GM18517 (cell line): ENCODE data around the gene WASL.
"Not testable (repeated sequence)": the region's sequence is repeated elsewhere in the genome, so short reads cannot be mapped to it uniquely, and the experiment has no call there.

Experiments
- ATAC-seq: cut with Tn5 transposase; IDR thresholded peaks from one replicate; pipeline ENCODE4 v1.9.1; 2021; ENCODE audit warnings: mild to moderate bottlenecking, moderate library complexity; ENCODE audit not compliant: unreplicated experiment

WASL gene

DNA sequence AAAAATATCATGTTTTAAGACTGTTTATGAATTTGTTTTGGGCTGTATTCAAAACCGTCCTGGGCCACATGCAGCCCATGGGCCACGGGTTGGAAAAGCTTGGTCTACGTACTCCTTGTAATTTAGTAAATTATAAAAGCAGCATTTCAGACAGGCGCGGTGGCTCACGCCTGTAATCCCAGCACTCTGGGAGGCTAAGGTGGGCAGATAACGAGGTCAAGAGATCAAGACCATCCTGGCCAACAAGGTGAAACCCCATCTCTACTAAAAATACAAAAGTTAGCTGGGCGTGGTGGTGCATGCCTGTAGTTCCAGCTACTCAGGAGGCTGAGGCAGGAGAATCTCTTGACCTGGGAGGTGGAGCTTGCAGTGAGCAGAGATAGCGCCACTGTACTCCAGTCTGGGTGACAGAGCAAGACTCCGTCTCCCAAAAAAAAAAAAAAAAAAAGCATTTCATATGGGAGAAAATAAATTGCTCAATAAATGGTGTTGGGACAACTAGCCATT is 11.6 kb downstream of the WASL start:
- ATAC-seq = not testable (repeated sequence)

DNA sequence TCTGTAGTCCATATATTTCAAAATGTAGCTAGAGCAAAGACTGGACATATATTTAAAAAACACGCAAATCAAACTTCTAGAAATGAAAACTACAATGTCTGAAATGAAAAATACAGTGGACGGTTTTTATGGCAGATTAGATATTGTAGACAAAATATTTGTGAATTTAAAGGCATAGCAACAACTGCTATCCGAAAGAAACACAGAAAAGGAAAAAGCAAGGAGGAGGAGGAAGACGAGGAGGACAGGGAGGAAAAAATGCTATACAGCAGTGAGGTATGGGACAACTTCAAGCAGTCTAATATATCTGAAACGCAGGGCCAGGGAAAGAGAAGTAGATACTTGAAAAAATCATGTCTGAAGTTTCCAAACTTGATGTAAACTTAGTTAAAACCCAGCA is 13.3 kb downstream of the WASL start:
- ATAC-seq = no peak

DNA sequence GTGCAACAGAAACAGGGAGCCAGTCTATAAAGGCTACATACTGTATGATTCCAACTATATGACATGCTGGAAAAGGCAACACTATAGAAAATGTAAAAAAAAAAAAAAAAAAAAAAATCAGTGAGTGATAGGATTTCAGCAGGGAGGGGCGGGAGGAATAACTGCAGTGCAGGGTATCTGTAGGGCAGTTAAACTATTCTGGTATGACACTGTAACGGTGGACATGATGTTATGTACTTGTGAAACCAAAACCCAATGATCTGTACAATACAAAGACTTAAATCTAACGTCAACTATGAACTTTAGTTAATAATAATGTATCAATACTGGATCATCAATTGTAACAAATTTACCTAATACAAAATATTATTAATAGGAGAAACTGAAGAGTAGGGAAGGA is 14.3 kb downstream of the WASL start:
- ATAC-seq = no peak

DNA sequence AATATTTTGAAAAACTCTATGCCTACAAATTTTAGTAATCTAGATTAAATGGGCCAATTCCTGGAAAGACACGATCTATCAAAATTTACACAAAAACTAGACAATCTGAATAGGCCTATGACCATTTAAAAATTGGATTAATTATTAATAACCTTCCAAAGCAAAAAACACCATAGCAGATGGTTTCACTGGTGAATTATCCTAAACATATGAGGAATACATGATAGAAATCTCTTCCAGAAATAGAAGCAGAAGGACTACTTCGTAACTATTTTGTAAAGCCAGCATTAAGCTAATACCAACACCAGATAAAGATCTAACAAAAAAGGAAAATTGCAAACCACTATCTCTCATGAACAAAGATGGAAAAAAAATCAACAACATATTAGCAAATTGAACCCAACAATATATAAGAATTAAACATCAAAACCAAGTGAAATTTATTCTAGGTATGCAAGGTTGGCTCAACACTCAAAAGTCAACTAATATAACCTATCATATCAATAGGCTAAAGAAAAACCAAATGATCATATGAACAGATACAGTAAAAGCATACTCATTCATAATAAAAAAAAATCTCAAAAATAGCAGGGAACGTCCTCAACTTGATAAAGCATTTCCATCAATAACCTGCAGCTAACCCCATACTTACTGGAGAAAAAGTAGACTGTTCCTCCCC is 16.3 kb downstream of the WASL start:
- no peak for ATAC-seq

DNA sequence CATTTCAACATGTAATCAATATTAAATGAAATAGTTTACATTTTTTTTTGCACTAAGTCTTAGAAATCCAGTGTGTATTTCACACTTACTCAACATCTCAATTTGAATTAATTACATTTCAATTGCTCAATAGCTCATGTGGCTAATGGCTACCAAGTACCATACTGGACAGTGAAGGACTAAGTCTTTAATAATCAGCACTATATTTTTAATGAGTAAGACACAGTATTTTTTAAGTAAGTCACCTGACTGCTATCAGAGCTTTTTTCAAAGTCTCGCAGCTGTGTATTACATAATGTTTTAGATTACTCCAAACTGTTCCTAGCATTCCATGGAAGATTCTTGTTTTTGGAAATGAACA is 19.6 kb downstream of the WASL start:
- ATAC-seq = no peak

DNA sequence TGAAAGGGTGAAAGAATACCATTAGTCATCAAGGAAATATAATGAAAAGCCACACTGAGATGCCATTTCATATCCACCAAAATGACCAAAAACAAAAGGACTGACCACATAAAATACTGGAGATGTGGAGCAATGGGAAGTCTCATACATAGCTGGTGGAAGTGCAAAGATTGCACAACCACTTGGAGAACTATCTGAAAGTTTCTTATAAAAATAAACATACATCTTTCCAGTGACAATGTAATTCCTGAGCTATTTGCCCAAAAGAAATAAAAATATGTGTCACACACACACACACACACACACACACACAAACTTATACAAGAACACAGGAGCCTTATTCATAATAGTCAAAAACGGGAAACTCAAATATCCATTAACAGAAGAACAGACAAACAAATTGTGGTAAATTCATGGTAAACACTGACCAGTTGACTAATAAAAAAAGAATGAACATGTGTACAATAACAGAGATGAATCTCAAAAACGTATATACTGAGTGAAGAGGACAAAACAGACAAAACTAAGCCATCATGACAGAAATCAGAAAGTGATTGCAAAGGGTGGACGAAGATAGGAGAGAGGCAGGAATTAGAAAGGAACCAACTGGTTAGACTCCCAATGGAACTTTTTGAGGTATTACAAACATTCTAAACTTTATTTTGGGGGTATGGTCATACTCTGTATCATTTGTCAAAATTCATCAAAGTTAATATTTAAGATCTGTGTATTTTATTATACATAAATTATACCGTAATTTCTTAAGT is 21.5 kb downstream of the WASL start:
- no peak for ATAC-seq

DNA sequence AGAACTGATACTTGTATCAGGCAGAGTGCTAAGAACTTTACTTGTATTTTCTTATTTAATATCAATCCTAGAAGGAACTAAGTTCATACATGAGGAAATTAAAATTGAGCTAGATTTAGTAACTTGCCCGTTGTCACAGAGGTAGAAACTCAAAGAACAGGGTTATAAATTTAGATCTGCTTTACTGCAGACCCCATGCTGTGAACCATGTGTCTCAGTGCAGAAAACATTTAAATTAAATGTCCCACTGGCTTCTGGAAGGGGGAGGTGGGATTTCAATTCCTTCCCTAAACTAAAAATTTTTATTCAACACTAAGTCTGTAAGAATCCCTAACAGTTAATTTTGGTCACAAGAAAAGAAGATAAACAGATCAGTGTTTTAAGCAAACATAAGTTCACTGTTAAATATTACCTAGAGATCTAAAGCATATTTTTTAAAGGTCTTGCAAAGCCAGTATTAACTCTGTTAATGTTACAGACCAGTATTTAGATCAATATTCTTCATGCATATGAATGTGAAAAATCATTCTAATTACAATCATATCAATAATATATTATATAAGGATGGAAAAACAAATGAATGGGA is 23.1 kb downstream of the WASL start:
- no peak for ATAC-seq

DNA sequence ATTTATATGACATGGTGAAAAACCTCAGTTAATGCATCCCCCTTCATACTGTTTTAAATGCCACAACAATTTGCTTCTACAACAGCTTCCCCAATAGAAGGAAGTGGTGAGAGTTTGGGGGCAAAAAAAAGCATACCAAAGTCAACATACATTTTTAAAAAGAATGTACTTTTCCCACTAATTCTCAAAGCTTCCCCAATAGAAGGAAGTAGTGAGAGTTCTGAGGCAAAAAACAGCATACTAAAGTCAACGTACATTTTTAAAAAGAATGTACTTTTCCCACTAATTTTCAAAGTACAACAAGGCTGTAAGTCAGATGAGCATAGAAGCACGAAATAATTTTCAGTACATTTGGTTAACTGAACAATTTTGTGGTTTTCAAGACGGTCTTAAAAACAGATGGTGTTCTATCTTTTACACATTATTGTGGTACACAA is 24.0 kb downstream of the WASL start:
- ATAC-seq = no peak

DNA sequence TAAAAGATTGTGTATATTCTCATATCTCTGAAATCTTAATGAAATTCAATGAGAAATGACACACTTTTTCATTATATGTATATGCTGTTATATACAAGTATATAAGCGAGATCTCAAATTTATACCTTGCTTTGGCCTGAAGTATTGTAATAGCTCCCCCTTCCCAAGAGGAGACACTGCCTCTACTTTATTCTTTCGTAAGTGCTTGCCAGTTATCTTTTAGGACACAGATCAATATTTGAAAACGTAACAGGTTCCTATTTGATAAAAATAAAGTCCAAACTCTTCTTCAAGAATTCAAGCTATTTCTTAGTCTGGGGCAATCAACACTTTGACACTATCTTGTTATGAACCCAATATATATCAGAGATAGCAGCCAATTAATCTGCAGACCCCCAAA is 24.9 kb downstream of the WASL start:
- ATAC-seq = no peak

DNA sequence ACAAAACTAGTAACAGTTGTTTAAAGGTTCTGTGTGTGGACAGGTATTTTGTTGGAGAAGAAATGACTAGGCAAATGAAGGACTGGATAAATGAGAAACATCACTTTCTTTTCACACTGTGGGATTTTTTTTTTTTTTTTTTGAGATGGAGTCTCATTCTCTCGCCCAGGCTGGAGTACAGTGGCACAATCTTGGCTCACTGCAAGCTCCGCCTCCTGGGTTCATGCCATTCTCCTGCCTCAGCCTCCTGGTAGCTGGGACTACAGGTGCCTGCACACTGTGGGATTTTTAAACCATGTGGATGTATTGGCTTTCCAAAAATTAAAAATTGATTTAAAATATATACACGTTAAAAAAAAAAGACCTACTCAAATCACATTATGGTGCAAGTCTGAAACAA is 28.3 kb downstream of the WASL start:
- ATAC-seq = not testable (repeated sequence)

DNA sequence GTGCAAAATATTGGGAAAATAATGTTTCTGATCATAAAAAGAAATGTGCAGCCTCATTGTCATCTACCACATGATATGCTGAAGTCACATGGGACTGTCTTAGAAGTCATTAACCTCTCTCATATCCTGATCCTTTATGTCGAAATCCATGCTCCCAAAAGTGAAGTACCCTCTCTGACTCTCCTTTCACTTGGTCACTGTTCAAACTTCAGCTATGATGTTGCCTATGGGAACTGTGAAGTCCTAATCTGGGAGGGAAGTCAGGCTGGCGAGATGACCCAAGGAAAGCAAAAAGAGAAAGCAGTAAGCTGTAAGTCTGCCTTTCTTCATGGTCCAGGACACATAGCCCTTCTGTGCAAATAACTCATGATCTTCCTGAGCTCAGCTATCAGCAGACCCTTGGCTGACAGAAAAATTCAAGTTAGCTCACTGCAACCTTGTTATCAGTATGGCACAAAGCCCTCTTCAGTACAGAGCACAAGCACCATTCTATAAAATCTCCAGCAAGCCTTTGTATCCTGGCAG is 29.5 kb downstream of the WASL start:
- ATAC-seq = no peak

DNA sequence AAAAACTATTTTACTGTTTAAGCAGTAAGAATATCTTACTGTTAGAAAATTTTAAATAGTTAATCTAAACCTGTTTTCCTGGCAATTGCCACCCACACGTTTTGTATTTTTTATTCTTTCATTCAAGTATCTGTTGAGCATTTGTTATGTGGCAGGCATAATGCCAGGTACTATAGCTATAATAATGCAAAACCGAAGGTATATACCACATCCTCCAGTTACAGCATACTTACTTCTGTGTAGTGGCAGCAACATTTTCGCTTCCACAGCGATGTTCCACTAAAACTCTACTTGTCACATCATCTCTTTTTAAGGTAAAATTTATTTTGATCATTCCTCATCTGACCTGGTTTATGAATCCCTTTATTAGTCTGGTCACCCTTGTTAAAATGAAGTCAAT is 30.0 kb downstream of the WASL start:
- no peak for ATAC-seq

DNA sequence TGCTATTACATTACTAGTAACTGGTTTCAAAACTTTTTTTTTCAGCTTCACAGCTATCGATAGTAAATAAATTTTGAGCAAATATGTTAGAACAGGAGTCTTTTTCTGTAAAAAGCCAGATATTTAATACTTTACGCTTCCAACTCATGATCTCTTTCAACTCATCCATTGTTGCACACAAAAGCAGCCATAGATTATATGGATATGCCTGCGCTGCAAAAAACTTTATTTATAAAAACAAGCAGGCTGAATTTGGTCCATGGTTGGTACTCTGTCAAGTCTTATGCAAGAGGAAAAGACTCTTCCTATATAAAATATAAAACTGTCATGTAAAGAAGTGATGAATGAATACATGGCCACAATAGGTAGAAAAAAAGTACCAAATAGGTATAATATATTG is 31.1 kb downstream of the WASL start:
- no peak for ATAC-seq

DNA sequence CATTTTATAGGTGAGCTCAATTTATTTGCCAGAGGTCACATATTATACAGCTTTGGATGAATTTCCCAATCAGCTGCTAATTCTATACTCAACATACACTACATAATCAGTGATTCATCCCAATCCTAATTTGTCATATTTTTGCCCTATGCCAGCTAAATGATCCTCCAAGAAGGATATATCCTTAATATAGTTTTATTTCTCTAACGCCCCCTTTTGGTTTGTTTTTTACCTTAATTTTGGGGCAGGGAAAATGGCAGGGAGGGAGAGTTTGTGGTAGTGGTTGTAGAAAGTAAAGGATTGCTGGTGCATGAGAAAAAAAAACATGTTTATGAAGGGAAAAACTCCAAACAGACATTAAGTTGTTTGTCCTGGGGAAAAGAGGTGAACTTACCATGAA is 31.9 kb downstream of the WASL start:
- no peak for ATAC-seq

DNA sequence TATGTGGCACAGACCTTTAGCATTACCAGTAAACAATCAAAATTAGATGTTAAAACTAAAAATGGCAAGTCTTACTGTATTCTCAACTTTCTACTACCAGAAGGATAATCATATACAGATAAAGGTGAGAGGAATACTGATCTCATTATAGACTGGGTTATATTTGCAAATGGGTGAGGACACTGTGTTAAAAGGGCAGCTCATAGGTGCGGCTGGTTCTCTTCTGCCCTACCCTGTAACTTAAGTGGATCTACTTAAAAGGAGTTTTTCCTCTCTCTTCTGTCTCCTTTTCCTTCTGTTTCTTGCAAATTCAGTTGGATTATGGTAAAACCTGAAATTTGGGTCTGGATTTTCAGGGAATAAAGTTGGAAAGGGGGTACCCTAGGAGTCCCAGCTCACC is 33.0 kb downstream of the WASL start:
- no peak for ATAC-seq

DNA sequence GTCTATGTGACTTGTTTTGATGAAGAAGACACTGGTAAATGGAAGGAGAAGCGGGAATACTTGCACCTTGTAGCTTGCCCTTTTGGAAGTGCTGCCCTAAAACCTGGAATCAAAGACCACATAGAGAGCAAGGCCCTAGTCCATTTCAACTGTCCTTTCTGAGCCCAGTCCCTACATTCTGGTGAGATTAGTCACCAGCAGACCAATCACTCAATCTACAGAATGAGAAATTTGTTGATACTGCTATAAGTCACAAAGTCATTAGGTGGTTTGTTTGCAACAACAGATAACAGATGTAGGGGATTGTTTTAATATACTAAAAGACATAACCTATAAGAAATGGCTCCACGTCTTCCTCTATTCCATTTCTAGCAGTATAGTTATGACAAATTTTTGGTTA is 33.6 kb downstream of the WASL start:
- ATAC-seq = no peak

DNA sequence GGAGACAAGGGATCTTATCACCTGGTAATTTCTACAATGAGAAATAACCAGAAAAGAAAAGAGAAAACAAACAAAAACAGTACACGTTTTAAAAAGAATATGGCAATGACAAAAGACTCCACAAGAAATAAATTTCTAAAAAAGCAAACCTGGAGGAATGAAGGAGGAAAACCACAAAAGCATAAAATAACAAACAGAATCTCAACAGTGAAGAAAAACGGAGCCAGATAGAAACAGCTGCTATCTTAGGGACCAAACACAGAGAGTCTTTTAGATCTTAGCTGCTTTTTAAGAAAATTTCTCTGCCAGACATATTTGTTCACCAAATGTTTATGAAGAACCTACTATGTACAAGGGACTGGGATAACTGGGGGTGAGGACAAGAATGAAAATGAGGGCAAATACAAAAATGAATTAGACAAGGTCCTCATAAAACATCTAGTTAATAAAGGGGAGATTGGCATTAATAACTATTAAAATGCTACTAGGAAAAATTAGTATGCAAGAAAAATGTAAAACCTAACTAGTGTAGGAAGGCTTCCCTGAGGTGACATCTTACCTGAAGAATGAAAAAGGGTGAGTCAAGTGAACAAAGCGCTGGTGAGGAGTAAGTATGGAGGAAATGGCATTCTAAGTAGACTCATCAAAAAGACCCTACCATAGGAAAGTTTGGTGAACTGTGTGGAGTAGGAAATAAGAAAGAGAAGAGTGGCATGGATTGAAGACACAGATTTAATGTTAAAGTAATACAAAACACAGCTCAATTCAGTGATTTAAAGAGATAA is 34.3 kb downstream of the WASL start:
- ATAC-seq = no peak

DNA sequence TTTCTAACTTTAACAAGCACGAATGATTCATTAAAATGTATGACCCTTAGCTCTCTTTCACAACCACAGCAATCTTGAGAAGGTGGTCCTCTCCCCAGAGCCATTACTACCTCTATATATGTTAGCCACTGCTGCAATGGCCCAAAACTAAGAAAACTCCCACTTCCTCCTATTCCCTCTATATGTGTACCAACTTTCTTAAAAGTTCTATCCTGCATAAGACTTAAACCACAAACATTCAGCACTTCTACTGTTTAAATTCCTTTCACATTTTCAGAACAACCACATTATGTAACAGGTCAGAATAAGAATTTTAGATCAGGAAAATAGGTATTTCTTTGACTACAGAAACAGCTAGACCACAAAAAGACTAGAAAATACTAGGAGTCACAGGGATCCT is 36.2 kb downstream of the WASL start:
- ATAC-seq = no peak

DNA sequence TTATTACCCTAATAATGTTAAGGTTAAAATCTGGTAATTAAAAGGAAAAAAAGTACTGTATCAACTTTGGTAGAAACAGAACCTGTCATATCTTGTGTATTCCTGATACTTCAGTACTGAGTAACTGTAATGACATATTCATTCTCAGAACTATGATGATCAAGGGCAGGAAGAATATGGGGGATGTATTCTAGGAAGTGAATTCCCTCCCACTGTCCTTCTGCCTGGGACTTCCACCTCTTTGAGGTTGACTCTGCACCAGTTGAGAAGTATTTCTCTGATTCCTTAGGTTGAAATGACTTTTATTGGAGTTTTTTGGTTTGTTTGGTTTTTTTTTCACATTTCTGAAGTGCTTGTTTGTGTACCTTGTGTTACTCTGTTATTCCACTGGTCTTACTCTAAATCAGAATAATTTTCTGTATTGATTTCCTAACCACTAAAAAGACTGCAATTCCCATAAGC is 36.9 kb downstream of the WASL start:
- ATAC-seq = no peak

DNA sequence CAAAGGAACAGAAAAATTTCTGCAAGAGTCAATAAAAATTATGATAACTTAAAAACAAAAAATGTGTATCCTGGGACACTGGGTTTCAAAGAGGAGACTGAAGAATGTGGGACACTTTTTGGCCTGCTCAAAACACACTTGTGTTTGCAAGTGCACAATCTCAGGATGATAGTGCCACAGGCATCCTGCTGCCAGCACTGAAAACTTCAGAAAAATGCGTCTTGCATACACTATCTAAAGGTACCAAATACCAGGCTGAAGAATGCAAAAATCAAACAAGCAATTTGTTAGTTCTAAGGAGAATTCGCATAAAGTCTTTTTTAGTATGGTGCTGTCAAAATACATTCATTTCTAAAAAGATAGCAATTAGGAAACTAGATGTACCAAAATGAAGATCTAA is 38.1 kb downstream of the WASL start:
- no peak for ATAC-seq

DNA sequence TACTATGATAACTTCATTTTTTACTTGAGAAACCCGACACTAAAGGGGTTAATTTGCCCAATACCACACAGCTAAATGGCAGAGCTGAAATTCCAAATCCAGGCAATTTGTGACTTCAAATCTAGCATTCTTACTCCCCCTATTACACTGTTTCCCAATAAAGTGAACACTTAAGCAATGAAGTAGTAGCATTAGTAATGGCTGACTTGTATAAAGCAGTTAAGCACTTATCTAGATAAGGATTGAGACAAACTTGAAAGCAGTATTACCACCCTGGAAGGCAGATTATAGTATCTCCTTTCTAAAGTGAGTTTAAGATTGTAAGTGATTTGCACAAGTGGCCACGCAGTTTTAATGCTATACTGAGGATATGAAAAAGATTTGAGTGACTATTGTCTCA is 39.3 kb downstream of the WASL start:
- no peak for ATAC-seq
